ENCODE data around the gene EPHB2.

The EPHB2 gene

GRCh38 chr1:22853651-22854185 is 143.1 kb downstream of the EPHB2 start:
- peaks cover 9% of the 10 kb centered on the region for H3K27me3 Mint-ChIP-seq
- no peak overlapping the region for H3K27ac Mint-ChIP-seq
- no peaks in the 10 kb centered on the region for H3K36me3 Mint-ChIP-seq (ENCODE audit: low read depth)
- H3K9me3 Mint-ChIP-seq, result no peaks in the 10 kb centered on the region
- H3K4me1 Mint-ChIP-seq (ENCODE audit: low read depth), result no peaks in the 10 kb centered on the region
- H3K4me3 Mint-ChIP-seq, result no peak overlapping the region

- Mint-ChIP-seq H3K4me1 (ENCODE audit: low read depth) (no peaks in the 10 kb centered on the region), H3K4me3 (no peak overlapping the region), H3K27me3 (peaks cover 5% of the 10 kb centered on the region), H3K27ac (no peak overlapping the region), H3K9me3 (no peaks in the 10 kb centered on the region), H3K36me3 (ENCODE audit: low read depth) (no peaks in the 10 kb centered on the region)
These were observed 144.3 kb downstream of the EPHB2 start for GRCh38 chr1:22854688-22855565.

GRCh38 chr1:22855668-22856606 is 145.3 kb downstream of the EPHB2 start:
- Mint-ChIP-seq H3K4me3 (no peak overlapping the region), H3K9me3 (no peaks in the 10 kb centered on the region), H3K4me1 (ENCODE audit: low read depth) (no peaks in the 10 kb centered on the region), H3K36me3 (ENCODE audit: low read depth) (no peaks in the 10 kb centered on the region), H3K27me3 (peaks cover 5% of the 10 kb centered on the region), H3K27ac (no peak overlapping the region)

GRCh38 chr1:22857661-22858060 is 147.0 kb downstream of the EPHB2 start:
- Mint-ChIP-seq H3K27ac (no peak overlapping the region), H3K4me3 (no peak overlapping the region), H3K9me3 (no peaks in the 10 kb centered on the region), H3K27me3 (no peaks in the 10 kb centered on the region), H3K36me3 (ENCODE audit: low read depth) (no peaks in the 10 kb centered on the region), H3K4me1 (ENCODE audit: low read depth) (no peaks in the 10 kb centered on the region)

- peaks cover 4% of the 10 kb centered on the region for H3K27me3 Mint-ChIP-seq
- no peak overlapping the region for H3K27ac Mint-ChIP-seq
- no peaks in the 10 kb centered on the region for H3K4me1 Mint-ChIP-seq (ENCODE audit: low read depth)
- no peaks in the 10 kb centered on the region for H3K36me3 Mint-ChIP-seq (ENCODE audit: low read depth)
- no peaks in the 10 kb centered on the region for H3K9me3 Mint-ChIP-seq
- no peak overlapping the region for H3K4me3 Mint-ChIP-seq
These were observed 149.8 kb downstream of the EPHB2 start for GRCh38 chr1:22860414-22860800.

- no peaks in the 10 kb centered on the region for H3K9me3 Mint-ChIP-seq
- no peaks in the 10 kb centered on the region for H3K4me1 Mint-ChIP-seq (ENCODE audit: low read depth)
- H3K27ac Mint-ChIP-seq, result no peak overlapping the region
- no peaks in the 10 kb centered on the region for H3K36me3 Mint-ChIP-seq (ENCODE audit: low read depth)
- no peak overlapping the region for H3K4me3 Mint-ChIP-seq
- H3K27me3 Mint-ChIP-seq, result peaks cover 4% of the 10 kb centered on the region
These were observed 150.3 kb downstream of the EPHB2 start for GRCh38 chr1:22860883-22861385.

- Mint-ChIP-seq H3K36me3 (ENCODE audit: low read depth) (no peaks in the 10 kb centered on the region), H3K27ac (no peak overlapping the region), H3K9me3 (no peaks in the 10 kb centered on the region), H3K4me3 (no peak overlapping the region), H3K4me1 (ENCODE audit: low read depth) (no peaks in the 10 kb centered on the region), H3K27me3 (peaks cover 4% of the 10 kb centered on the region)
These were observed 151.3 kb downstream of the EPHB2 start for GRCh38 chr1:22861764-22862440.

- H3K9me3 Mint-ChIP-seq, result no peaks in the 10 kb centered on the region
- peaks cover 4% of the 10 kb centered on the region for H3K27me3 Mint-ChIP-seq
- no peak overlapping the region for H3K27ac Mint-ChIP-seq
- no peaks in the 10 kb centered on the region for H3K4me1 Mint-ChIP-seq (ENCODE audit: low read depth)
- H3K4me3 Mint-ChIP-seq, result no peak overlapping the region
- H3K36me3 Mint-ChIP-seq (ENCODE audit: low read depth), result no peaks in the 10 kb centered on the region
These were observed 152.1 kb downstream of the EPHB2 start for GRCh38 chr1:22862752-22863151.

GRCh38 chr1:22863766-22864165 is 153.1 kb downstream of the EPHB2 start:
- Mint-ChIP-seq H3K27me3 (peaks cover 7% of the 10 kb centered on the region), H3K27ac (no peak overlapping the region), H3K36me3 (ENCODE audit: low read depth) (no peaks in the 10 kb centered on the region), H3K4me1 (ENCODE audit: low read depth) (no peaks in the 10 kb centered on the region), H3K4me3 (no peak overlapping the region), H3K9me3 (no peaks in the 10 kb centered on the region)

- Mint-ChIP-seq H3K27ac (no peak overlapping the region), H3K27me3 (peaks cover 12% of the 10 kb centered on the region), H3K9me3 (no peaks in the 10 kb centered on the region)
These were observed 154.2 kb downstream of the EPHB2 start for GRCh38 chr1:22864886-22865285.

GRCh38 chr1:22865736-22866135 is 155.1 kb downstream of the EPHB2 start:
- H3K27ac Mint-ChIP-seq, result no peak overlapping the region
- H3K9me3 Mint-ChIP-seq, result no peaks in the 10 kb centered on the region
- no peak overlapping the region for H3K4me3 Mint-ChIP-seq
- no peaks in the 10 kb centered on the region for H3K4me1 Mint-ChIP-seq (ENCODE audit: low read depth)
- peaks cover 12% of the 10 kb centered on the region for H3K27me3 Mint-ChIP-seq
- no peaks in the 10 kb centered on the region for H3K36me3 Mint-ChIP-seq (ENCODE audit: low read depth)

More at GRCh38 chr1:22864886-22865285, 154.2 kb downstream of the EPHB2 start:
- no peaks in the 10 kb centered on the region for H3K4me1 Mint-ChIP-seq (ENCODE audit: low read depth)
- H3K4me3 Mint-ChIP-seq, result no peak overlapping the region
- H3K36me3 Mint-ChIP-seq (ENCODE audit: low read depth), result no peaks in the 10 kb centered on the region

- no peaks in the 10 kb centered on the region for H3K9me3 Mint-ChIP-seq
- no peaks in the 10 kb centered on the region for H3K4me1 Mint-ChIP-seq (ENCODE audit: low read depth)
- peaks cover 12% of the 10 kb centered on the region for H3K27me3 Mint-ChIP-seq
- H3K27ac Mint-ChIP-seq, result no peak overlapping the region
- H3K4me3 Mint-ChIP-seq, result no peak overlapping the region
- H3K36me3 Mint-ChIP-seq (ENCODE audit: low read depth), result no peaks in the 10 kb centered on the region
These were observed 156.2 kb downstream of the EPHB2 start for GRCh38 chr1:22866868-22867267.

GRCh38 chr1:22868331-22868730 is 157.7 kb downstream of the EPHB2 start:
- H3K4me1 Mint-ChIP-seq (ENCODE audit: low read depth), result no peaks in the 10 kb centered on the region
- no peak overlapping the region for H3K4me3 Mint-ChIP-seq

GRCh38 chr1:22869325-22869724 is 158.7 kb downstream of the EPHB2 start:
- no peaks in the 10 kb centered on the region for H3K4me1 Mint-ChIP-seq (ENCODE audit: low read depth)
- no peaks in the 10 kb centered on the region for H3K36me3 Mint-ChIP-seq (ENCODE audit: low read depth)
- H3K27me3 Mint-ChIP-seq, result peaks cover 12% of the 10 kb centered on the region
- H3K27ac Mint-ChIP-seq, result no peak overlapping the region
- H3K9me3 Mint-ChIP-seq, result no peaks in the 10 kb centered on the region
- H3K4me3 Mint-ChIP-seq, result no peak overlapping the region

More at GRCh38 chr1:22868331-22868730, 157.7 kb downstream of the EPHB2 start:
- peaks cover 12% of the 10 kb centered on the region for H3K27me3 Mint-ChIP-seq
- no peaks in the 10 kb centered on the region for H3K9me3 Mint-ChIP-seq
- H3K36me3 Mint-ChIP-seq (ENCODE audit: low read depth), result no peaks in the 10 kb centered on the region
- H3K27ac Mint-ChIP-seq, result no peak overlapping the region

Measured in stimulated activated naive CD8-positive, alpha-beta T cell treated with anti-CD3 and anti-CD28 coated beads, Interleukin-15, Interleukin-2, amounts not matched to agents 100 ng/mL and 50 ng/mL, for 24 hours (primary cell).